Upper lobe of left lung (tissue), 6 donors: ENCODE measurements around the gene ADCY9. TPM values are rescaled to one million over a fixed set of nuclear protein-coding genes. Genes with fewer than 3 reads are reported as not detected.

Experiments used
- ATAC-seq, 2 donors: fragments of 200-7000 bp; cut with Tn5 transposase; one replicate each; pipeline ENCODE4 v1.9.1; 2022; ENCODE audit warnings: mild to moderate bottlenecking in 2 of 2, moderate library complexity in 2 of 2; ENCODE audit not compliant: low FRiP score in 2 of 2
- DNase-seq, 2 donors: peaks; one replicate each; pipeline ENCODE4 v3.0.0-alpha.2; 2019 to 2020
- H3K27ac ChIP-seq, 4 donors: fragments of 200-600 bp; sonication (generic); one replicate each; pipeline ENCODE4 v1.5.1; 2016 to 2019
- H3K27me3 ChIP-seq, 4 donors: fragments of 200-600 bp; sonication (generic); one replicate each; pipeline ENCODE4 v1.5.1; 2017 to 2019
- H3K36me3 ChIP-seq, 4 donors: fragments of 200-600 bp; sonication (generic); one replicate each; pipeline ENCODE4 v1.5.1; 2016 to 2019
- H3K4me1 ChIP-seq, 4 donors: fragments of 200-600 bp; sonication (generic); one replicate each; pipeline ENCODE4 v1.5.1; 2018 to 2019
- H3K4me3 ChIP-seq, 4 donors: fragments of 200-600 bp; sonication (generic); one replicate each; pipeline ENCODE4 v1.5.1; 2017 to 2019; ENCODE audit warnings: mild to moderate bottlenecking in 2 of 4, moderate library complexity in 1 of 4
- H3K9me3 ChIP-seq, 4 donors: fragments of 200-600 bp; sonication (generic); one replicate each; pipeline ENCODE4 v1.5.1; 2018 to 2019
- EP300 ChIP-seq, 4 donors: sonication (generic); formaldehyde crosslinking; IDR thresholded peaks; one replicate each; pipeline ENCODE4 v1.5.1; 2017; ENCODE audit warnings: antibody characterized with exemption in 4 of 4, control low read depth in 2 of 4
- POLR2A ChIP-seq, 4 donors: fragments of 450-650 bp; IDR thresholded peaks; one replicate each; pipeline ENCODE4 v1.5.1; 2016 to 2017; ENCODE audit warnings: antibody characterized with exemption in 4 of 4, mild to moderate bottlenecking in 2 of 4
- POLR2AphosphoS5 ChIP-seq, 2 donors: sonication (generic); formaldehyde crosslinking; IDR thresholded peaks; one replicate each; pipeline ENCODE4 v1.5.1; 2017; ENCODE audit warnings: antibody characterized with exemption in 2 of 2
- WGBS, 2 donors: methylation state at CpG; one replicate each; pipeline ENCODE4 v1.1.5; 2017 to 2018; 5-methylcytosine and 5-hydroxymethylcytosine counted together
- total RNA-seq, 6 donors: library from RNA; depleted of rRNA in 4 of 6; stranded (reverse); fragments of >200 nt in 4 of 6; gene quantifications; one replicate each; pipeline versions ENCODE4 v1.1.0 to v1.2.1, GENCODE V29; 2016 to 2021
- TF ChIP-seq, protein P1 (sequence below), 6 experiments: fragments of 450-650 bp in 4 of 6; fragments of 200-600 bp in 2 of 6; sonication (generic) in 2 of 6; IDR thresholded peaks; one replicate each; pipeline ENCODE4 v1.5.1; 2016 to 2019; ENCODE audit warnings: antibody characterized with exemption in 6 of 6
- donor health status: DM: no; HTN: no; CAD: no; lungs with moderate emphysema.
- donor health status: DM: no; HTN: yes; CAD: no; lungs with severe emphysema.

Gene ADCY9
- total RNA-seq, 6 donors from 2014 or later, result 46.0 to 80.7 (median 68.4) TPM

GRCh38 chr16:4115949-4116318 lies 308 bp downstream of the ADCY9 start:
- H3K4me1 ChIP-seq, result peaks cover 33 to 54% (median 46%) of the 10 kb centered on the region in 4 donors
- no peaks in the 10 kb centered on the region for H3K36me3 ChIP-seq
- peak overlapping the region; percentile 60 to 91 (median 80) for H3K4me3 ChIP-seq
- WGBS, 2 donors, result 1% methylated on average over 25 of the region's 71 CpGs; no CpG with 5 or more reads in 1 of the 2 donors
- no peaks in the 10 kb centered on the region for H3K9me3 ChIP-seq
- ATAC-seq (no peak), DNase-seq (no peak)
- H3K27me3 ChIP-seq, result no peaks in the 10 kb centered on the region
- TF ChIP-seq, protein P1, sequence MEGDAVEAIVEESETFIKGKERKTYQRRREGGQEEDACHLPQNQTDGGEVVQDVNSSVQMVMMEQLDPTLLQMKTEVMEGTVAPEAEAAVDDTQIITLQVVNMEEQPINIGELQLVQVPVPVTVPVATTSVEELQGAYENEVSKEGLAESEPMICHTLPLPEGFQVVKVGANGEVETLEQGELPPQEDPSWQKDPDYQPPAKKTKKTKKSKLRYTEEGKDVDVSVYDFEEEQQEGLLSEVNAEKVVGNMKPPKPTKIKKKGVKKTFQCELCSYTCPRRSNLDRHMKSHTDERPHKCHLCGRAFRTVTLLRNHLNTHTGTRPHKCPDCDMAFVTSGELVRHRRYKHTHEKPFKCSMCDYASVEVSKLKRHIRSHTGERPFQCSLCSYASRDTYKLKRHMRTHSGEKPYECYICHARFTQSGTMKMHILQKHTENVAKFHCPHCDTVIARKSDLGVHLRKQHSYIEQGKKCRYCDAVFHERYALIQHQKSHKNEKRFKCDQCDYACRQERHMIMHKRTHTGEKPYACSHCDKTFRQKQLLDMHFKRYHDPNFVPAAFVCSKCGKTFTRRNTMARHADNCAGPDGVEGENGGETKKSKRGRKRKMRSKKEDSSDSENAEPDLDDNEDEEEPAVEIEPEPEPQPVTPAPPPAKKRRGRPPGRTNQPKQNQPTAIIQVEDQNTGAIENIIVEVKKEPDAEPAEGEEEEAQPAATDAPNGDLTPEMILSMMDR (IDR thresholded peaks at IDR 0.05), result no peak
- TF ChIP-seq POLR2A (IDR thresholded peaks at IDR 0.05), result peak in 1 of 4 donors; percentile 6
- peak overlapping the region; percentile 77 to 84 (median 80) for H3K27ac ChIP-seq

- ATAC-seq (peak in 1 of 2 donors; percentile 72), DNase-seq (peak; percentile 55 to 92)
- peak overlapping the region; percentile 60 to 91 (median 80) for H3K4me3 ChIP-seq
- no peak for TF ChIP-seq POLR2AphosphoS5 (IDR thresholded peaks at IDR 0.05)
- TF ChIP-seq POLR2A (IDR thresholded peaks at IDR 0.05), result peak in 1 of 4 donors; percentile 23
- no peak for TF ChIP-seq EP300 (IDR thresholded peaks at IDR 0.05)
- TF ChIP-seq, protein P1 (IDR thresholded peaks at IDR 0.05), result no peak
- peak overlapping the region; percentile 77 to 84 (median 80) for H3K27ac ChIP-seq
- 0% methylated on average over 5 of the region's 75 CpGs; no CpG with 5 or more reads in 1 of the 2 donors for WGBS, 2 donors
- no peaks in the 10 kb centered on the region for H3K27me3 ChIP-seq
- H3K4me1 ChIP-seq, result peaks cover 38 to 60% (median 52%) of the 10 kb centered on the region in 4 donors
- no peaks in the 10 kb centered on the region for H3K9me3 ChIP-seq
- no peaks in the 10 kb centered on the region for H3K36me3 ChIP-seq
These were observed 863 bp downstream of the ADCY9 start for GRCh38 chr16:4115209-4115948.

DNA sequence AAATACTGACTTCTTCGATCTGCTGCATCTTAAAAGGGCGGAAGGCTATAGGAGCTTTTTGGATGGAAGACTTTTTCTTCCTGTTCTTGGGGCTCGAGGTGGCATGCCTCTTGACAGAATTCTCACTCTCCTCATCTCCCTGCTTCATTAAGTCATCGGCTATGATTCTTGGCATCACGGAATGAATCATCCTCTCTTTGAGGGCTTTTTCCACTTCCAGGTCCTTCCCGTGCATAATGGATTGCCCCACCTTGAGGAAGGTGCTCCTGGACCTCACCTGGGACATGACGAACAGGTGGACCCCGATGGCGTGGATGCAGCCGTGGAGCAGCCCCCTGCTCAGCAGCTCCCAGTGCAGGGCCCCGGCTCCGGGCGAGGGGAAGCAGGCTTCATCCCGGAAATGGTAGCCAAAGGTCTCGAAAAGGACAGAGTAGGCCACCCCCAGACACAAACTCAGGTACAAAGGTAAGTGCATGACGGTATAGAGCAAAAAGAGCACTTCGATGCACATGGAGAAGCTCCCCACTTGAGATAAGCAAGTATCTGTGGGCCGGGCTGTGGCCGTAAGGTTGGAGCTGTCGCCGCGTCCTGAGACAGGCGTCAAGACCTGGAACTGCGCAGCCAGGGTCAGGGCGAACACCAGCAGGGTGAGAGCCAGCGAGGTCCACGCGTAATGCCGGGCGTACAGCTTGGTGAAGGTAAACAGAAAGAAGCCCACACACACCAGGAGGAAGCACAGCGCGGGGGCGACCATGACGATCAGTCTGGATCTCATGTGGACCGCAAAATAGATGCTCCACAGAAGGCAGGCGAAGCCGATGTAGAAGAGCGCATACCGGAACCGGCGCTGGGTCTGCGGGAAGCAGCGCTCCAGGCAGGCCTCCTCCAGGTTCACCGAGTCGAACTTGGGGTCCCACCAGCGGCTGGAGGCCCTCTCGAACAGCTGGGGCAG lies 1.7 kb downstream of the ADCY9 start:
- TF ChIP-seq EP300 (IDR thresholded peaks at IDR 0.05) (no peak), POLR2AphosphoS5 (IDR thresholded peaks at IDR 0.05) (no peak)
- Histone ChIP-seq H3K4me3 (peak overlapping the region; percentile 60 to 91 (median 80)), H3K36me3 (no peaks in the 10 kb centered on the region), H3K4me1 (peaks cover 44 to 67% (median 57%) of the 10 kb centered on the region in 4 donors), H3K27me3 (no peaks in the 10 kb centered on the region), H3K27ac (peak overlapping the region in 3 of 4 donors; percentile 77 to 84 (median 78)), H3K9me3 (no peaks in the 10 kb centered on the region)
- DNase-seq, result peak in 1 of 2 donors; percentile 76
- no peak for ATAC-seq
- WGBS, 2 donors, result 83 to 88% methylated on average over 41 of the region's 47 CpGs

DNA sequence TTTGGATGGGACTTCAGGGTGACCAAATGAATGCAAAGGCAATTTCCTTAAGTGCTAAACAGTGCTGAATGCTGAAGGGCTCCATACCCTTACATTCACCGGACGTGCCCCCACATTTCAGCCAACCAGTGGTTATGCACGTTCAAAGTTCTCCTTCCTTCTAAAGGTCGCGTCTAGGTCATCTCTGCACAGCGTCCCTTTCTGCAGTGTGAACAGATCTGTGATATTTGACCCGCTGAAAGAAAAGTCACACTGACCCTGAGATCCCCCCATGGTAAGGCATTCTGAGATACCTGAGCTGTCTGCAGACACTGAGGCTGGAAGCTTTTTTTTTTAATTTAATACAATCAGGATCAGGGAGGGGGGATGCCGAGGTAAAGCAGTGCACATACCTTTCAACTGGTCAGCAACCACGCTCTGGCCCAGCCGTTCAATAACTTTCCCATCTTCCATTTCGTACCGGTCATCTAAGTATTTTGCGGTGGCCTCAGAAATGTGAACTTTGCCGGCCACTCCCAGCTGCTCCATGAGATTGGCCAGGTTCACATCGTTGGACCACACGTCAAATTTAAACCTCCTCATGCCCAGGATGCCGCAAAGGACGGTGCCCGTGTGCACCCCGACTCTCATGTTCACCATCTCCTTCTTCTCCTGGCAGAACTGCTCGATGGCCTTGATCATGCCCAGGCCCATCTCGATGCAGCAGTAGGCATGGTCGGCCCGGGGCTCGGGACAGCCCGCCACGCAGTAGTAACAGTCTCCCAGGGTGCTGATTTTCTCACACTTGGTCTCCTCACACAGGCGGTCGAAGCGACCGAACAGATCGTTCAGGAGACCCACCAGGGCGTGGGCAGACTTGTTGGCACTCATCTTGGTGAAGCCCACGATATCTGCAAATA lies 2.6 kb downstream of the ADCY9 start:
- Histone ChIP-seq H3K9me3 (no peaks in the 10 kb centered on the region), H3K4me3 (peak overlapping the region in 3 of 4 donors; percentile 26 to 89 (median 43)), H3K36me3 (no peaks in the 10 kb centered on the region), H3K27ac (peak overlapping the region; percentile 13 to 66 (median 40)), H3K27me3 (no peaks in the 10 kb centered on the region), H3K4me1 (peaks cover 48 to 76% (median 66%) of the 10 kb centered on the region in 4 donors)
- TF ChIP-seq POLR2A (IDR thresholded peaks at IDR 0.05), result no peak
- TF ChIP-seq EP300 (IDR thresholded peaks at IDR 0.05), result no peak
- TF ChIP-seq, protein P1 (IDR thresholded peaks at IDR 0.05), result no peak
- no peak for TF ChIP-seq POLR2AphosphoS5 (IDR thresholded peaks at IDR 0.05)
- 79 to 81% methylated on average over 32 to 34 of the region's 34 CpGs for WGBS, 2 donors
- DNase-seq (peak in 1 of 2 donors; percentile 58), ATAC-seq (no peak)
